GM12878 (cell line): ENCODE data around the gene MRPL22. TPM values are rescaled to one million over a fixed set of nuclear protein-coding genes. Genes with fewer than 3 reads are reported as not detected.

Experiments
- ATAC-seq: fragments of 200-7000 bp; cut with Tn5 transposase; 3 replicates; pipeline ENCODE4 v1.9.1; 2020; ENCODE audit warnings: mild to moderate bottlenecking, moderate library complexity
- BruUV-seq: library from RNA; stranded (reverse); fragments of 400-500 nt; replicated peaks from 2 replicates; lab custom pipeline; 2021; lab: Mats Ljungman, UMichigan
- CTCF ChIA-PET: fragments of 300-600 bp; sonication (Branson Sonifier 250); formaldehyde crosslinking; extraction: SDS; loops from one replicate; lab custom pipeline; 2021; ENCODE audit warnings: inconsistent platforms; lab: Yijun Ruan, JAX
- POLR2A ChIA-PET: fragments of 350-600 bp; formaldehyde crosslinking; extraction: SDS; loops from one replicate; lab custom pipeline; 2021; ENCODE audit warnings: inconsistent platforms; lab: Charles Lee
- RAD21 ChIA-PET: fragments of 300-600 bp; sonication (Branson Sonifier 250); formaldehyde crosslinking; loops from one replicate; lab custom pipeline; 2023; ENCODE audit warnings: antibody characterized with exemption; ENCODE audit not compliant: unreplicated experiment; lab: Charles Lee
- SMC1A ChIA-PET: fragments of 300-600 bp; sonication (Branson Sonifier 250); formaldehyde crosslinking; loops from one replicate; lab custom pipeline; 2023; ENCODE audit not compliant: unreplicated experiment, uncharacterized antibody; lab: Charles Lee
- DNase-seq: peaks from one replicate; pipeline ENCODE4 v3.0.0-alpha.2; 2011; ENCODE audit warnings: low read depth, low spot score
- FAIRE-seq: peaks from 3 replicates; lab custom pipeline; 2011; peaks lifted over from hg19 to GRCh38; lab: Jason Lieb, UNC
- H2AFZ ChIP-seq: 2 replicates; pipeline ENCODE4 v1.6.0; 2011; ENCODE audit warnings: low read depth, low read length, control low read depth; ENCODE audit not compliant: control insufficient read depth
- H3K27ac ChIP-seq: 2 replicates; pipeline ENCODE4 v1.5.1; 2011; ENCODE audit warnings: control low read depth; ENCODE audit not compliant: control insufficient read depth, insufficient read depth
- H3K27me3 ChIP-seq, 2 experiments: replicated peaks in 1 of 2; 2 replicates each; pipeline versions ENCODE4 v1.6.0 to v1.6.1; 2011; ENCODE audit warnings: low read length in 1 of 2; ENCODE audit not compliant: control insufficient read depth in 2 of 2, insufficient read depth in 2 of 2
- H3K36me3 ChIP-seq, 2 experiments: 2 replicates each; pipeline ENCODE4 v1.5.1; 2011; ENCODE audit warnings: low read length in 1 of 2; ENCODE audit not compliant: control insufficient read depth in 2 of 2, insufficient read depth in 2 of 2
- H3K4me1 ChIP-seq: 2 replicates; pipeline ENCODE4 v1.6.1; 2011; ENCODE audit warnings: mild to moderate bottlenecking, low read length, moderate library complexity, mixed read lengths; ENCODE audit not compliant: control insufficient read depth, insufficient read depth
- H3K4me2 ChIP-seq: 2 replicates; pipeline ENCODE4 v1.6.0; 2011; ENCODE audit warnings: control low read depth; ENCODE audit not compliant: control insufficient read depth, insufficient read depth
- H3K4me3 ChIP-seq: fragments of 200-600 bp; sonication (generic); 2 replicates; pipeline ENCODE4 v1.5.1; 2016
- H3K79me2 ChIP-seq: 2 replicates; pipeline ENCODE4 v1.6.0; 2011; ENCODE audit warnings: low read length; ENCODE audit not compliant: control insufficient read depth, insufficient read depth
- H3K9ac ChIP-seq: 2 replicates; pipeline ENCODE4 v1.8.0; 2011; ENCODE audit warnings: low read length, control low read depth, mixed read lengths; ENCODE audit not compliant: control insufficient read depth, insufficient read depth
- H3K9me3 ChIP-seq: replicated peaks from 3 replicates; pipeline ENCODE4 v1.5.1; 2011; ENCODE audit warnings: mild to moderate bottlenecking, low read length; ENCODE audit not compliant: control insufficient read depth, insufficient read depth
- H4K20me1 ChIP-seq: 2 replicates; pipeline ENCODE4 v1.6.0; 2011; ENCODE audit not compliant: control insufficient read depth, insufficient read depth
- EED ChIP-seq: sonication (generic); IDR thresholded peaks from 2 replicates; pipeline ENCODE4 v1.6.1; 2016; ENCODE audit warnings: antibody characterized with exemption, low read depth
- IRF4 ChIP-seq: IDR thresholded peaks from 2 replicates; pipeline ENCODE4 v1.6.1; 2011; ENCODE audit warnings: low read depth, low read length
- MXI1 ChIP-seq: fragments of 150-350 bp; IDR thresholded peaks from 2 replicates; pipeline ENCODE4 v1.6.1; 2011; ENCODE audit warnings: low read depth, mild to moderate bottlenecking, inconsistent platforms, low read length, improper control_type of control experiment
- NFYB ChIP-seq: IDR thresholded peaks from 2 replicates; pipeline ENCODE4 v1.6.1; 2011; ENCODE audit warnings: low read depth, mild to moderate bottlenecking, low read length, improper control_type of control experiment, moderate library complexity; ENCODE audit not compliant: insufficient read depth
- NR2C1 ChIP-seq: fragments of 450-650 bp; IDR thresholded peaks from 2 replicates; pipeline ENCODE4 v1.6.1; 2017; ENCODE audit warnings: antibody characterized with exemption, mild to moderate bottlenecking, moderate library complexity
- POLR2A ChIP-seq: IDR thresholded peaks from 2 replicates; pipeline ENCODE4 v1.6.1; 2011; ENCODE audit warnings: low read depth, mild to moderate bottlenecking, low read length
- SMAD1 ChIP-seq: fragments of 450-650 bp; IDR thresholded peaks from 2 replicates; pipeline ENCODE4 v1.6.1; 2018; ENCODE audit warnings: mild to moderate bottlenecking, low read depth; ENCODE audit not compliant: partially characterized antibody
- SREBF1 ChIP-seq: IDR thresholded peaks from 2 replicates; pipeline ENCODE4 v1.6.1; 2012; ENCODE audit warnings: mild to moderate bottlenecking, low read length
- TBL1XR1 ChIP-seq: IDR thresholded peaks from 2 replicates; pipeline ENCODE4 v1.6.1; 2012; ENCODE audit warnings: low read depth, low read length, improper control_type of control experiment
- TCF3 ChIP-seq: IDR thresholded peaks from 2 replicates; pipeline ENCODE4 v1.6.1; 2012; ENCODE audit warnings: low read depth, mild to moderate bottlenecking, low read length, borderline replicate concordance; ENCODE audit not compliant: insufficient read depth
- WGBS: methylation state at CpG from one replicate; pipeline ENCODE4 v1.1.6; 2016; ENCODE audit warnings: low lambda C conversion rate; ENCODE audit not compliant: insufficient replicate concordance, insufficient coverage; ENCODE audit errors: missing lambda C conversion rate; 5-methylcytosine and 5-hydroxymethylcytosine counted together
- in situ Hi-C: fragments of 300-500 bp; cut with MboI; formaldehyde crosslinking; loops from 9 replicates; pipeline ENCODE4 v1.14.3; 2018; ENCODE audit warnings: mixed read lengths
- intact Hi-C: fragments of 100-400 bp; cut with micrococcal nuclease; formaldehyde crosslinking; loops from one replicate; pipeline ENCODE4 v1.14.2; 2022; ENCODE audit not compliant: unreplicated experiment
- polyA plus RNA-seq, 11 experiments: library from polyadenylated mRNA; depleted of rRNA in 4 of 11; unstranded in 6 of 11; stranded (reverse) in 5 of 11; fragments of >200 nt; fragmentation: Nextera tagmentation in 4 of 11; fragmentation: Illumina TruSeq in 1 of 11; extraction: Ambion mirVana in 4 of 11; extraction: Trizol in 1 of 11; gene quantifications; 1 replicate in 1 of 11; 2 replicates in 10 of 11; pipeline versions ENCODE4 v1.2.1 to v1.2.3, GENCODE V29; 2011 to 2016; ENCODE audit warnings: inconsistent platforms in 2 of 11, missing spikeins in 2 of 11, low read depth in 1 of 11
- total RNA-seq, 4 experiments: library from RNA; depleted of rRNA in 3 of 4; stranded (reverse); fragments of >200 nt in 3 of 4; fragmentation: Illumina TruSeq in 1 of 4; extraction: Trizol in 1 of 4; gene quantifications; 2 replicates each; pipeline versions ENCODE4 v1.2.1 to v1.2.3, GENCODE V29; 2013 to 2021
- TF ChIP-seq, protein P1 (sequence below): fragments of 450-650 bp; IDR thresholded peaks from 2 replicates; pipeline ENCODE4 v1.6.1; 2017; ENCODE audit warnings: mild to moderate bottlenecking, low read depth, inconsistent platforms; ENCODE audit not compliant: poor library complexity, severe bottlenecking
- TF ChIP-seq, protein P2 (sequence below): IDR thresholded peaks from 2 replicates; pipeline ENCODE4 v1.6.1; 2011; ENCODE audit warnings: mild to moderate bottlenecking, low read depth, low read length, moderate library complexity; ENCODE audit not compliant: insufficient replicate concordance

The MRPL22 gene
- total and polyA plus RNA-seq, 10 of the 15 experiments (the other 5 are each of a cell fraction or from before 2014, with no cell fraction given): 29.7 to 318 (median 93.4) TPM

DNA sequence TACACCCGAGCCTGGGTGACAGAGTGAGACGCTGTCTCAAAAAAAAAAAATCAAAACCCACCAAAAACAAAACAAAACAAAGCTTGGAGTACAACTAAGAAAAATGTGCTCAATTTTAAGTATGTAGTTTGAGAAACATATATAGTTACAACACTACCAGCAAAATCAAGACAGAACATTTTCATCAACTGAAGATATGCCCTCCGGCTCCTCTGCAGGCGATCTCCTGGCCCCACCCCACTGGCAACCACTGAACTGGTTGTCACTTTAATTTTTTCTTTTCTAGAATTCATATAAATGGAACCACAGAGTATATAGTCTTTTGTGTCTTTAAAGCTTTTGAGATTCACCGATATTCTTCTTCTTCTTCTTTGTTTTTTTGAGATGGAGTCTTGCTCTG is 47.5 kb upstream of the MRPL22 start (continued):
- TF ChIP-seq MXI1 (no peak), IRF4 (no peak), NFYB (no peak), SREBF1 (no peak), EED (no peak), NR2C1 (no peak)
- TF ChIP-seq, protein P1, sequence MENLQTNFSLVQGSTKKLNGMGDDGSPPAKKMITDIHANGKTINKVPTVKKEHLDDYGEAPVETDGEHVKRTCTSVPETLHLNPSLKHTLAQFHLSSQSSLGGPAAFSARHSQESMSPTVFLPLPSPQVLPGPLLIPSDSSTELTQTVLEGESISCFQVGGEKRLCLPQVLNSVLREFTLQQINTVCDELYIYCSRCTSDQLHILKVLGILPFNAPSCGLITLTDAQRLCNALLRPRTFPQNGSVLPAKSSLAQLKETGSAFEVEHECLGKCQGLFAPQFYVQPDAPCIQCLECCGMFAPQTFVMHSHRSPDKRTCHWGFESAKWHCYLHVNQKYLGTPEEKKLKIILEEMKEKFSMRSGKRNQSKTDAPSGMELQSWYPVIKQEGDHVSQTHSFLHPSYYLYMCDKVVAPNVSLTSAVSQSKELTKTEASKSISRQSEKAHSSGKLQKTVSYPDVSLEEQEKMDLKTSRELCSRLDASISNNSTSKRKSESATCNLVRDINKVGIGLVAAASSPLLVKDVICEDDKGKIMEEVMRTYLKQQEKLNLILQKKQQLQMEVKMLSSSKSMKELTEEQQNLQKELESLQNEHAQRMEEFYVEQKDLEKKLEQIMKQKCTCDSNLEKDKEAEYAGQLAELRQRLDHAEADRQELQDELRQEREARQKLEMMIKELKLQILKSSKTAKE: no peak

DNA sequence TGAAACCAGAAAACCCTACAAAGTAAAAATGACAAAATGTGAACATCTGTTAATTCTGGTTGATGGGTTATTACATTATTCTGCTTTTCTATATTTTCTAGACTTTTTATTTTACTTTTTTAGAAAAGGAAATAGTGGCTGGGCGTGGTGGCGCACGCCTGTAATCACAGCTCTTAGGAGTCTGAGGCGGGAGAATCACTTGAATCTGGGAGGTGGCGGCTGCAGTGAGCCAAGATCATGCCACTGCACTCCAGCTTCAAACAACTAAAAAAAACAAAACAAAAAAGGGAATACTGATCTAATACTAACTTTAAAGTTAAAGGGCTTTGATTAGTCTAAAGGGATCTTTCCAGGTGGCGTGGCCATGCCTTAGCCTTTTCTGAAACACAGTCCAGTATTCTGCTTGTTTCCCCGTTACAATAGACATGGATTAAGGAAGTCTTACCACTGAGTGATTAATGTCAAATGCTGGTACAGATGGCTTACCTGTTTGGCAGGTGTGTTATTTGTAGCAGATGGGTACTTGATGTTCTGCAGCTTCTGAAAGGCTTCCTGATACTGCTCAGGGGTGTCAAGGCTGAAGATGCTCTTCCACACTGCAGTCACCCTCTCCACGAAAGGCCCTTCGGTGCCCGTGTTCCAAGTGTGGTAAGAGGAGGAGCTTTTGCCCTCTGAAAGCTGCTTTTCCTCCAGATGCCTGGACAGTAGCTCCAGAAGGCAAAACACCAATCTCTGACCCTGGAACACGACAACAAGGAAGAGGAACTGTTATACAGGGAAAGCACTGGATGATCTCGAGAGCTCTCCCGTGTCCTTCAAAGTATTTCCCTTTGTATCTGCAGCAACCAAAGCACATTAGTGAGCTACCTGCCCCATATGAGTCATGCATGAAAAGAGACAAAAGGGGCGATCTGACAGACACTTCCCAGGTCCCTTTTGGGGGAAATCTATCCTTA is 45.0 kb upstream of the MRPL22 start:
- no peak for FAIRE-seq
- no TSS peak for BruUV-seq
- Histone ChIP-seq H4K20me1 (no peaks in the 10 kb centered on the region), H3K4me3 (no peak overlapping the region), H2AFZ (no peak overlapping the region), H3K27ac (no peak overlapping the region), H3K27me3 (no peaks in the 10 kb centered on the region), H3K79me2 (no peaks in the 10 kb centered on the region), H3K4me1 (no peaks in the 10 kb centered on the region), H3K9me3 (no peaks in the 10 kb centered on the region), H3K4me2 (no peak overlapping the region), H3K9ac (no peak overlapping the region), H3K36me3 (peaks cover 16 to 25% of the 10 kb centered on the region in 2 experiments)
- ChIA-PET RAD21 (no interaction called here), CTCF (interaction anchor here (0.7 to 1.0 kb wide), 3 partner anchors 14 to 249 kb away, joined by 3 to 5 read pairs (median 3); no protein-coding TSS in a partner anchor), SMC1A (interaction anchor here (0.5 to 1.2 kb wide), 2 partner anchors 12 to 162 kb away, joined by 3 to 5 read pairs; no protein-coding TSS in a partner anchor), POLR2A (no interaction called here)
- no peak for DNase-seq
- whole genome bisulfite sequencing: 89% methylated on average over 14 of the region's 14 CpGs
- intact Hi-C loops: no loop called here
- ATAC-seq: no peak
- in situ Hi-C loops: no loop called here
- TF ChIP-seq, protein P2, sequence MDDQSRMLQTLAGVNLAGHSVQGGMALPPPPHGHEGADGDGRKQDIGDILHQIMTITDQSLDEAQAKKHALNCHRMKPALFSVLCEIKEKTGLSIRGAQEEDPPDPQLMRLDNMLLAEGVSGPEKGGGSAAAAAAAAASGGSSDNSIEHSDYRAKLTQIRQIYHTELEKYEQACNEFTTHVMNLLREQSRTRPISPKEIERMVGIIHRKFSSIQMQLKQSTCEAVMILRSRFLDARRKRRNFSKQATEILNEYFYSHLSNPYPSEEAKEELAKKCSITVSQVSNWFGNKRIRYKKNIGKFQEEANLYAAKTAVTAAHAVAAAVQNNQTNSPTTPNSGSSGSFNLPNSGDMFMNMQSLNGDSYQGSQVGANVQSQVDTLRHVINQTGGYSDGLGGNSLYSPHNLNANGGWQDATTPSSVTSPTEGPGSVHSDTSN: no peak
- TF ChIP-seq SMAD1 (no peak), TCF3 (no peak), TBL1XR1 (no peak), POLR2A (no peak)
